ENCODE results near the gene TWIST2.

TWIST2 gene

GRCh38 chr2:238855891-238856580 lies 8.2 kb downstream of the TWIST2 start:
- DNase-seq, result no peak

GRCh38 chr2:238856713-238857567 lies 9.1 kb downstream of the TWIST2 start:
- DNase-seq, result no peak

GRCh38 chr2:238857959-238858358 lies 10.1 kb downstream of the TWIST2 start:
- no peak for DNase-seq

GRCh38 chr2:238859636-238860347 lies 11.9 kb downstream of the TWIST2 start:
- no peak for DNase-seq

- DNase-seq, result no peak
These were observed 13.3 kb downstream of the TWIST2 start for GRCh38 chr2:238861013-238861730.

GRCh38 chr2:238861766-238862315 lies 14.0 kb downstream of the TWIST2 start:
- DNase-seq, result no peak

- no peak for DNase-seq
These were observed 14.8 kb downstream of the TWIST2 start for GRCh38 chr2:238862701-238863100.

GRCh38 chr2:238863231-238863630 lies 15.3 kb downstream of the TWIST2 start:
- DNase-seq, result no peak

GRCh38 chr2:238863749-238864206 lies 15.9 kb downstream of the TWIST2 start:
- DNase-seq, result no peak

- DNase-seq, result peak in 4 of 56 donors; percentile 6 to 25 (median 20)
These were observed 16.5 kb downstream of the TWIST2 start for GRCh38 chr2:238864207-238865014.

GRCh38 chr2:238865015-238865719 lies 17.3 kb downstream of the TWIST2 start:
- no peak for DNase-seq

GRCh38 chr2:238865744-238866355 lies 18.0 kb downstream of the TWIST2 start:
- DNase-seq, result no peak

GRCh38 chr2:238866656-238867277 lies 18.9 kb downstream of the TWIST2 start:
- no peak for DNase-seq

- no peak for DNase-seq
These were observed 20.2 kb downstream of the TWIST2 start for GRCh38 chr2:238868067-238868524.

GRCh38 chr2:238868616-238869292 lies 20.9 kb downstream of the TWIST2 start:
- no peak for DNase-seq

GRCh38 chr2:238869293-238870124 lies 21.6 kb downstream of the TWIST2 start:
- no peak for DNase-seq

- DNase-seq, result no peak
These were observed 22.4 kb downstream of the TWIST2 start for GRCh38 chr2:238870261-238870660.

Data from nucleus accumbens (tissue), 56 donors.